ENCODE results near the gene OXTR. TPM values are rescaled to one million over a fixed set of nuclear protein-coding genes. Genes with fewer than 3 reads are reported as not detected.

OXTR gene
- total and polyA plus RNA-seq, 2 experiments from 2014 or later = 5.5 to 9.3 TPM

- Mint-ChIP-seq H3K27ac (no peak overlapping the region), H3K36me3 (ENCODE audit: low read depth) (no peaks in the 10 kb centered on the region), H3K4me3 (no peak overlapping the region), H3K27me3 (ENCODE audit: insufficient read depth, low read depth, poor library complexity) (peaks cover 6% of the 10 kb centered on the region), H3K4me1 (no peaks in the 10 kb centered on the region), H3K9me3 (no peaks in the 10 kb centered on the region; the same call in 2 of the 3 replicates)
- no peak for ATAC-seq
- no peak overlapping the region for H3K4me3 ChIP-seq
- DNase-seq (ENCODE audit: low spot score) = no peak
- no peaks in the 10 kb centered on the region for H3K27me3 ChIP-seq (ENCODE audit: insufficient read depth)
- H3K36me3 ChIP-seq (ENCODE audit: insufficient read depth) = no peaks in the 10 kb centered on the region
- no peaks in the 10 kb centered on the region for H3K4me1 ChIP-seq (ENCODE audit: insufficient read depth)
- no peaks in the 10 kb centered on the region for H3K9me2 ChIP-seq (ENCODE audit: insufficient read depth)
- no peaks in the 10 kb centered on the region for H3F3A ChIP-seq (replicated peaks; ENCODE audit: low read depth)
- H3K4me2 ChIP-seq = no peak overlapping the region
- H2AFZ ChIP-seq = no peak overlapping the region
- no peak overlapping the region for H3K27ac ChIP-seq (ENCODE audit: low read depth)
- no peaks in the 10 kb centered on the region for H3K79me2 ChIP-seq (replicated peaks; ENCODE audit: insufficient read depth)
- TF ChIP-seq CREB1 (CRISPR knock-in tag; IDR thresholded peaks at IDR 0.05; ENCODE audit: low read depth) = no peak
- H4K20me1 ChIP-seq (replicated peaks; ENCODE audit: insufficient read depth) = no peaks in the 10 kb centered on the region; the same call in 1 of the 2 replicates
Measured at GRCh38 chr3:8793242-8793641, 23.8 kb upstream of the OXTR start.

GRCh38 chr3:8790529-8790928 lies 21.1 kb upstream of the OXTR start:
- Histone ChIP-seq H3K36me3 (ENCODE audit: insufficient read depth) (no peaks in the 10 kb centered on the region), H2AFZ (no peak overlapping the region), H3K27me3 (ENCODE audit: insufficient read depth) (no peaks in the 10 kb centered on the region), H3F3A (replicated peaks; ENCODE audit: low read depth) (no peaks in the 10 kb centered on the region), H3K4me2 (no peak overlapping the region), H4K20me1 (replicated peaks; ENCODE audit: insufficient read depth) (no peaks in the 10 kb centered on the region; the same call in none of the 2 replicates), H3K9me2 (ENCODE audit: insufficient read depth) (no peaks in the 10 kb centered on the region), H3K4me1 (ENCODE audit: insufficient read depth) (no peaks in the 10 kb centered on the region), H3K4me3 (no peak overlapping the region), H3K79me2 (replicated peaks; ENCODE audit: insufficient read depth) (no peaks in the 10 kb centered on the region), H3K27ac (ENCODE audit: low read depth) (no peak overlapping the region)
- Mint-ChIP-seq H3K9me3 (no peaks in the 10 kb centered on the region; the same call in 1 of the 3 replicates), H3K4me1 (no peaks in the 10 kb centered on the region), H3K4me3 (no peak overlapping the region), H3K27me3 (ENCODE audit: insufficient read depth, low read depth, poor library complexity) (peaks cover 6% of the 10 kb centered on the region), H3K36me3 (ENCODE audit: low read depth) (no peaks in the 10 kb centered on the region), H3K27ac (no peak overlapping the region)
- ATAC-seq (no peak), DNase-seq (ENCODE audit: low spot score) (no peak)
- TF ChIP-seq ZNF114 (CRISPR knock-in tag; IDR thresholded peaks at IDR 0.05) = no peak
- TF ChIP-seq CTCF (conservative IDR thresholded peaks at IDR 0.05; ENCODE audit: low read depth in 2 of 2) = no peak
- TF ChIP-seq EZH2phosphoT487 (IDR thresholded peaks at IDR 0.05; ENCODE audit: unreplicated experiment) = no peak
- TF ChIP-seq ZNF331 (CRISPR knock-in tag; IDR thresholded peaks at IDR 0.05; ENCODE audit: low read depth) = no peak
- TF ChIP-seq NANOG (IDR thresholded peaks at IDR 0.05; ENCODE audit: borderline replicate concordance) = no peak
- TF ChIP-seq STAT1 (IDR thresholded peaks at IDR 0.05; ENCODE audit: unreplicated experiment) = no peak
- no peak for TF ChIP-seq ZNF462 (CRISPR knock-in tag; IDR thresholded peaks at IDR 0.05)
- no peak for TF ChIP-seq EZH2 (IDR thresholded peaks at IDR 0.05; ENCODE audit: low read depth, unreplicated experiment)
- TF ChIP-seq CREB1 (CRISPR knock-in tag; IDR thresholded peaks at IDR 0.05; ENCODE audit: low read depth) = no peak
- TF ChIP-seq, protein P1, sequence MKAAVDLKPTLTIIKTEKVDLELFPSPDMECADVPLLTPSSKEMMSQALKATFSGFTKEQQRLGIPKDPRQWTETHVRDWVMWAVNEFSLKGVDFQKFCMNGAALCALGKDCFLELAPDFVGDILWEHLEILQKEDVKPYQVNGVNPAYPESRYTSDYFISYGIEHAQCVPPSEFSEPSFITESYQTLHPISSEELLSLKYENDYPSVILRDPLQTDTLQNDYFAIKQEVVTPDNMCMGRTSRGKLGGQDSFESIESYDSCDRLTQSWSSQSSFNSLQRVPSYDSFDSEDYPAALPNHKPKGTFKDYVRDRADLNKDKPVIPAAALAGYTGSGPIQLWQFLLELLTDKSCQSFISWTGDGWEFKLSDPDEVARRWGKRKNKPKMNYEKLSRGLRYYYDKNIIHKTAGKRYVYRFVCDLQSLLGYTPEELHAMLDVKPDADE (IDR thresholded peaks at IDR 0.05) = no peak
